ENCODE measurements around the gene NUTF2. TPM values are rescaled to one million over a fixed set of nuclear protein-coding genes. Genes with fewer than 3 reads are reported as not detected.
A peak's percentile ranks its signal among the peaks of the same experiment; 100 is the strongest.

NUTF2 gene
- total RNA-seq, 1 experiment from 2014 or later = 200 TPM

- POLR2A ChIA-PET = no interaction called here
- TF ChIP-seq ZNF423 (CRISPR knock-in tag; IDR thresholded peaks at IDR 0.05) (no peak), E2F1 (CRISPR knock-in tag; IDR thresholded peaks at IDR 0.05) (no peak)
- TF ChIP-seq, protein P1, sequence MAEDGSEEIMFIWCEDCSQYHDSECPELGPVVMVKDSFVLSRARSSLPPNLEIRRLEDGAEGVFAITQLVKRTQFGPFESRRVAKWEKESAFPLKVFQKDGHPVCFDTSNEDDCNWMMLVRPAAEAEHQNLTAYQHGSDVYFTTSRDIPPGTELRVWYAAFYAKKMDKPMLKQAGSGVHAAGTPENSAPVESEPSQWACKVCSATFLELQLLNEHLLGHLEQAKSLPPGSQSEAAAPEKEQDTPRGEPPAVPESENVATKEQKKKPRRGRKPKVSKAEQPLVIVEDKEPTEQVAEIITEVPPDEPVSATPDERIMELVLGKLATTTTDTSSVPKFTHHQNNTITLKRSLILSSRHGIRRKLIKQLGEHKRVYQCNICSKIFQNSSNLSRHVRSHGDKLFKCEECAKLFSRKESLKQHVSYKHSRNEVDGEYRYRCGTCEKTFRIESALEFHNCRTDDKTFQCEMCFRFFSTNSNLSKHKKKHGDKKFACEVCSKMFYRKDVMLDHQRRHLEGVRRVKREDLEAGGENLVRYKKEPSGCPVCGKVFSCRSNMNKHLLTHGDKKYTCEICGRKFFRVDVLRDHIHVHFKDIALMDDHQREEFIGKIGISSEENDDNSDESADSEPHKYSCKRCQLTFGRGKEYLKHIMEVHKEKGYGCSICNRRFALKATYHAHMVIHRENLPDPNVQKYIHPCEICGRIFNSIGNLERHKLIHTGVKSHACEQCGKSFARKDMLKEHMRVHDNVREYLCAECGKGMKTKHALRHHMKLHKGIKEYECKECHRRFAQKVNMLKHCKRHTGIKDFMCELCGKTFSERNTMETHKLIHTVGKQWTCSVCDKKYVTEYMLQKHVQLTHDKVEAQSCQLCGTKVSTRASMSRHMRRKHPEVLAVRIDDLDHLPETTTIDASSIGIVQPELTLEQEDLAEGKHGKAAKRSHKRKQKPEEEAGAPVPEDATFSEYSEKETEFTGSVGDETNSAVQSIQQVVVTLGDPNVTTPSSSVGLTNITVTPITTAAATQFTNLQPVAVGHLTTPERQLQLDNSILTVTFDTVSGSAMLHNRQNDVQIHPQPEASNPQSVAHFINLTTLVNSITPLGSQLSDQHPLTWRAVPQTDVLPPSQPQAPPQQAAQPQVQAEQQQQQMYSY (CRISPR knock-in tag; IDR thresholded peaks at IDR 0.05) = no peak
- TF ChIP-seq, protein P2, sequence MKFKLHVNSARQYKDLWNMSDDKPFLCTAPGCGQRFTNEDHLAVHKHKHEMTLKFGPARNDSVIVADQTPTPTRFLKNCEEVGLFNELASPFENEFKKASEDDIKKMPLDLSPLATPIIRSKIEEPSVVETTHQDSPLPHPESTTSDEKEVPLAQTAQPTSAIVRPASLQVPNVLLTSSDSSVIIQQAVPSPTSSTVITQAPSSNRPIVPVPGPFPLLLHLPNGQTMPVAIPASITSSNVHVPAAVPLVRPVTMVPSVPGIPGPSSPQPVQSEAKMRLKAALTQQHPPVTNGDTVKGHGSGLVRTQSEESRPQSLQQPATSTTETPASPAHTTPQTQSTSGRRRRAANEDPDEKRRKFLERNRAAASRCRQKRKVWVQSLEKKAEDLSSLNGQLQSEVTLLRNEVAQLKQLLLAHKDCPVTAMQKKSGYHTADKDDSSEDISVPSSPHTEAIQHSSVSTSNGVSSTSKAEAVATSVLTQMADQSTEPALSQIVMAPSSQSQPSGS (CRISPR knock-in tag; IDR thresholded peaks at IDR 0.05; ENCODE audit: borderline replicate concordance, low read depth) = no peak
These were observed 25.4 kb downstream of the NUTF2 start for GRCh38 chr16:67872131-67872630.

DNA sequence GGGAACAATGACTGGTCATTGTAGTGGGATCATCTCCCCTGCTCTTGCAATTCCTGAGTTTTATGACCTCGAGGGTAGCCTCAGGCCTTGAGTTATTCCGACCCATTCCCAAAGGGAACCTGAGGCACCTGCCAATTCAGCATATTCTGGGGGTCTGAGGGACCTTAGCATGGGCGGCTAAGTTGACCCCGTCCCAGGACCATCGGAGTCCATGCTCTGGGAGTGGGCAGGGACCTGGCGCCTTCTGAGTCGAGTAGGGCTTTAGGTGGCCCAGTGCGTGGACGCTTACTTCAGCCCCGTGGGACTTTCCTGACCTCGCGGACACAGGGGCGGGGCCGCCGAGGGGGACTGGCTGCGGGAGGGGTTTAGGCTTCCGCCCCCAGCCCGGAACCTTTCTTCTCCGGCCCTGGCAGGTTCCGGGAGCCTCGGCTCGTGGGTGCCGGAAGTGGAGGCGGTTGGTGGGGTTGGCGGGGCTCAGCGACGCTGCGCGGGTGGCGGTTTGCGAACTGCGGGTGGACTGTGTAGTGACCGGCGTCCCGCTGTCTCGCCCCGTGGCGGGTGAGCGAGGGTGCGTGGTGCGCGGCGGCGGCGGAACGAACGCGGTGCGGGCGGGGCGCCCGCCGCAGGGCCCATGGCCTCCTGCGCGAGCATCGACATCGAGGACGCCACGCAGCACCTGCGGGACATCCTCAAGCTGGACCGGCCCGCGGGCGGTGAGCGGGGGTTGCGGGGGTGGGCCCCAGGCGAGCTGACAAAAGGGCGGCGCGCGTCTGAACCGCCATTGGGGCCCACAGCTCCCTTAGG is 26.1 kb downstream of the NUTF2 start, which contains the start of gene EDC4:
Gene EDC4 (plus strand): TSS at position 422 of the 804 bp plus-strand sequence. CDS start 210 bp downstream, at position 632.
- H3K4me3 Mint-ChIP-seq = peak within 1 kb of the TSS; percentile 92
- DNase-seq (ENCODE audit: low spot score) = peak; percentile 76
- no peaks in the 10 kb centered on the region for H3K27me3 Mint-ChIP-seq (ENCODE audit: low read depth)
- CTCF ChIA-PET = interaction anchor here (0.8 to 3.2 kb wide), 9 partner anchors 11 to 352 kb away, joined by 3 to 29 read pairs (median 4); partner anchors contain the start of gene NRN1L
- POLR2A ChIA-PET = no interaction called here
- peak; percentile 74 for ATAC-seq
- peaks cover 15% of the 10 kb centered on the region for H3K4me1 Mint-ChIP-seq
- H3K27ac Mint-ChIP-seq = peak within 1 kb of the TSS; percentile 90
- peaks cover 35% of the 10 kb centered on the region for H3K36me3 Mint-ChIP-seq
- H3K9me3 Mint-ChIP-seq = no peaks in the 10 kb centered on the region
- no peak for TF ChIP-seq ZNF263 (CRISPR knock-in tag; IDR thresholded peaks at IDR 0.05; ENCODE audit: low read depth)
- TF ChIP-seq, protein P2 (CRISPR knock-in tag; IDR thresholded peaks at IDR 0.05; ENCODE audit: borderline replicate concordance, low read depth) = no peak
- peak; percentile 94 for TF ChIP-seq MYBL2 (CRISPR knock-in tag; IDR thresholded peaks at IDR 0.05)
- peak; percentile 92 for TF ChIP-seq GABPB1 (CRISPR knock-in tag; IDR thresholded peaks at IDR 0.05)
- peak; percentile 30; the same call in 1 of the 2 replicates for TF ChIP-seq PRRX2 (CRISPR knock-in tag; IDR thresholded peaks at IDR 0.05)
- 0 out of 2 replicates have a peak, but pooled peaks have one; percentile 69 for TF ChIP-seq IRF2 (CRISPR knock-in tag; IDR thresholded peaks at IDR 0.05; ENCODE audit: borderline replicate concordance, low read depth)
- TF ChIP-seq STAT6 (CRISPR knock-in tag; conservative IDR thresholded peaks at IDR 0.05; ENCODE audit: low read depth) = no peak
- TF ChIP-seq ETV6 (CRISPR knock-in tag; IDR thresholded peaks at IDR 0.05) = peak; percentile 47
- TF ChIP-seq ATF1 (CRISPR knock-in tag; IDR thresholded peaks at IDR 0.05) = peak; percentile 52; the same call in 1 of the 2 replicates
- TF ChIP-seq GRHL2 (CRISPR knock-in tag; IDR thresholded peaks at IDR 0.05; ENCODE audit: insufficient replicate concordance, severe bottlenecking) = no peak
- TF ChIP-seq ZNF281 (CRISPR knock-in tag; IDR thresholded peaks at IDR 0.05) = 0 out of 2 replicates have a peak, but pooled peaks have one; percentile 38
- no peak for TF ChIP-seq JAZF1 (CRISPR knock-in tag; IDR thresholded peaks at IDR 0.05)
- TF ChIP-seq ZBTB43 (CRISPR knock-in tag; IDR thresholded peaks at IDR 0.05) = peak; percentile 85; the same call in 1 of the 2 replicates

More at GRCh38 chr16:67872131-67872630, 25.4 kb downstream of the NUTF2 start:
- no peak for ATAC-seq
- no peak for DNase-seq (ENCODE audit: low spot score)
- CTCF ChIA-PET = interaction anchor here (0.8 to 1.9 kb wide), 2 partner anchors 10 to 56 kb away, joined by 3 to 14 read pairs; no protein-coding TSS in a partner anchor
- Mint-ChIP-seq H3K27ac (peak overlapping the region; percentile 90), H3K27me3 (ENCODE audit: low read depth) (no peaks in the 10 kb centered on the region), H3K9me3 (no peaks in the 10 kb centered on the region), H3K36me3 (peaks cover 29% of the 10 kb centered on the region), H3K4me3 (peak overlapping the region; percentile 92), H3K4me1 (peaks cover 15% of the 10 kb centered on the region)

Data from WTC11 (cell line).